Ishikawa (cell line): Measurements from ENCODE around the gene RXRA.

Experiments
- CEBPB ChIP-seq: IDR thresholded peaks from 2 replicates; pipeline ENCODE4 v1.6.1; 2012
- CREB1 ChIP-seq: IDR thresholded peaks from 2 replicates; pipeline ENCODE4 v1.6.1; 2012; ENCODE audit warnings: low read depth
- EGR1 ChIP-seq: IDR thresholded peaks from 2 replicates; pipeline ENCODE4 v1.6.1; 2012
- EP300 ChIP-seq: IDR thresholded peaks from 2 replicates; pipeline ENCODE4 v1.6.1; 2012; ENCODE audit warnings: borderline replicate concordance
- FOXM1 ChIP-seq: IDR thresholded peaks from 2 replicates; pipeline ENCODE4 v1.6.1; 2012; ENCODE audit warnings: low read depth, borderline replicate concordance
- MAX ChIP-seq: IDR thresholded peaks from 2 replicates; pipeline ENCODE4 v1.6.1; 2012
- NFIC ChIP-seq: IDR thresholded peaks from 2 replicates; pipeline ENCODE4 v1.6.1; 2012
- RAD21 ChIP-seq: IDR thresholded peaks from 2 replicates; pipeline ENCODE4 v1.6.1; 2012; ENCODE audit warnings: low read depth
- REST ChIP-seq: IDR thresholded peaks from 2 replicates; pipeline ENCODE4 v1.6.1; 2012; ENCODE audit warnings: low read depth, mild to moderate bottlenecking
- TAF1 ChIP-seq: IDR thresholded peaks from 2 replicates; pipeline ENCODE4 v1.6.1; 2012; ENCODE audit warnings: low read depth, mild to moderate bottlenecking
- TCF12 ChIP-seq: IDR thresholded peaks from 2 replicates; pipeline ENCODE4 v1.6.1; 2012; ENCODE audit warnings: low read depth
- TEAD4 ChIP-seq: IDR thresholded peaks from 2 replicates; pipeline ENCODE4 v1.6.1; 2012
- USF1 ChIP-seq: IDR thresholded peaks from 2 replicates; pipeline ENCODE4 v1.6.1; 2012
- YY1 ChIP-seq: IDR thresholded peaks from 2 replicates; pipeline ENCODE4 v1.6.1; 2012; ENCODE audit warnings: low read depth
- ZBTB7A ChIP-seq: IDR thresholded peaks from 2 replicates; pipeline ENCODE4 v1.6.1; 2012; ENCODE audit warnings: low read depth

RXRA gene

GRCh38 chr9:134420974-134421432 lies 94.7 kb downstream of the RXRA start:
- TF ChIP-seq TCF12 (no peak), USF1 (no peak)

GRCh38 chr9:134421888-134422287 lies 95.6 kb downstream of the RXRA start:
- TF ChIP-seq FOXM1 (no peak), TEAD4 (no peak), EP300 (no peak), USF1 (no peak), REST (no peak), CEBPB (no peak), TCF12 (no peak), YY1 (no peak), TAF1 (no peak), NFIC (no peak), EGR1 (no peak), MAX (no peak)

- no peak for TF ChIP-seq TCF12
- TF ChIP-seq ZBTB7A = no peak
- no peak for TF ChIP-seq REST
- no peak for TF ChIP-seq FOXM1
- TF ChIP-seq NFIC = peak; percentile 55; the same call in 1 of the 2 replicates
- TF ChIP-seq CEBPB = no peak
- TF ChIP-seq RAD21 = no peak
- TF ChIP-seq EGR1 = no peak
- peak; percentile 80 for TF ChIP-seq USF1
- peak; percentile 86 for TF ChIP-seq MAX
- no peak for TF ChIP-seq YY1
- TF ChIP-seq TAF1 = no peak
- no peak for TF ChIP-seq EP300
- no peak for TF ChIP-seq CREB1
- peak; percentile 39; the same call in 1 of the 2 replicates for TF ChIP-seq TEAD4
These were observed 96.2 kb downstream of the RXRA start for GRCh38 chr9:134422301-134423090.

- TF ChIP-seq TEAD4 (no peak), YY1 (no peak), REST (no peak), CEBPB (no peak), USF1 (no peak), NFIC (no peak), EGR1 (no peak), EP300 (no peak), RAD21 (no peak), ZBTB7A (no peak), TAF1 (no peak), FOXM1 (no peak), MAX (no peak), TCF12 (no peak), CREB1 (no peak)
These were observed 96.9 kb downstream of the RXRA start for GRCh38 chr9:134423166-134423565.
